COLO668 (cell line): Measurements from ENCODE around the gene ABLIM3.
"Not testable (repeated sequence)": the region's sequence is repeated elsewhere in the genome, so short reads cannot be mapped to it uniquely, and the experiment has no call there.

Experiments
- DNase-seq: peaks from one replicate; lab custom pipeline; 2025; ENCODE audit not compliant: unreplicated experiment; lab: John Stamatoyannopoulos, UW

ABLIM3 gene

GRCh38 chr5:149251546-149251945 lies 110.3 kb downstream of the ABLIM3 start:
- DNase-seq = no peak

DNA sequence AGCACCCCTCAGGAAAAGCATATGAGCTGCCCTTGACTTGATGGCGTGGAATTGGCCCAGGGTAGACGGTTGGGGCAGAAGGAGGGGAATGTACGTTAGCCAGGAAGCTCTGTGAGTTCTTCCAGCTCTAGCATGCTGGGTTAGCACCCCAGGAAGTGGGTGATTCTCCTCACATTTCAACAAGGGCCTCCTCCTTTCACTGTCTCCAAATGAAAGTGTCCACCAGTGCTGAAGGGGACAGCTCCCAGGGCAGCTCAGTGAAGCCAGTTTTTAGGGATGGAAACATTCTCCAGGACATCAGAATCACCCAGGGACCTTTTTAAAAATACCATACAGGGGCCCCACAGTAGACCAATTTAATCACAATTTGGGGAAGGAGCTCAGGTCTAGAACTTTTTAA lies 113.2 kb downstream of the ABLIM3 start:
- no peak for DNase-seq

DNA sequence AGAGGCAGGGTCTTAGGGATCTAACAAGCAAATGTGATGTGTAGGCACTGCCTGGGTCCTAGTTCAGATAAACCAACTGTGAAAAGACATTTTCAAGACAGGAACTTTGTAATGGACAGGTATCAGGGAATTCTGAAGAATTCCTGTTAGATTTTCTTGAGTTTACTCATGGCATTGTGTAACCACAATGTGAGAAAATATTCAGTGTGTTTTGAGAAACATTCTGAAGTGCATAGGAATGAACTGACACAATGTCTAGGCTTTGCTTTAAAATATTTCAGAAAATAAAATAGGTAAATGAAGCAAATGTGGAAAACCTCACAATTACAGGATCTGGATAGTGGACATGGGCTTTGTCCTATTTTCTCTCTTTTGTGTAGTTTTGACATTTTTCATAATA lies 115.2 kb downstream of the ABLIM3 start:
- DNase-seq = no peak

- no peak for DNase-seq
These were observed 115.8 kb downstream of the ABLIM3 start for GRCh38 chr5:149257131-149257530.

DNA sequence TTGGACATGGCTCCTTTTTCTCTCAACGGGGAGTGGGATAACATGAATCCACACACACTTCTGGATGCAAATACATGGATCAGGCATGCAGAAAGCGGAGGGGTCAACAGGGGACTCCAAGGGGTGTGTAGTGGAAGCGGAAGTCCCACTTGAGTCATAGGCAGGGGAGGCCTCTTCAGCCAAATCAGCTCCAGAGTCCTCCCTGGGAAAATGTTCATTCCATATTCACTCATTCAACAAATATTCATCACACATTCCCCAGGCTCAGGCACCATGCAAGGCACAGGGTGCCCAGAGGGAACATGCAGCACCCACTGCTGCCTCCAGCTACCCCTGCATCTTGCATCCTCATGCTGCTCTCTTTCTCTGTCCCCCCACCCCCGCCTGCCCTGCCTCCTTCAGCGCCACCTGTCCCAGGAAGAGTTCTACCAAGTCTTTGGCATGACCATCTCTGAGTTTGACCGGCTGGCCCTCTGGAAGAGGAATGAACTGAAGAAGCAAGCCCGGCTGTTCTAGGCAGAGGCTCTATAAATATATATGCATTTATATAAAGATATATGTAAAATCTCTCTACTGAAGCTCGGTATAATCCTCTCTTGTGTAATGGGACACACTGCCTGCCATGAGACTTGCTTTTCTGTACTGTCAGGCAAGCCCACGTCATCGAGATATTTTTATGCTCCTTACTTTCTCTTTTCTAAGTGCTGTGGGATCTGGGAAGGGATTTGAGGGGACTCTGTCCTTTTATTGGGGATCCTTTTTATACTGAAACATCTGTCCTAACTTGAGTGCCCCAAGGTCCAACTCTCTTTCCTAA lies 116.8 kb downstream of the ABLIM3 start:
- DNase-seq = no peak

DNA sequence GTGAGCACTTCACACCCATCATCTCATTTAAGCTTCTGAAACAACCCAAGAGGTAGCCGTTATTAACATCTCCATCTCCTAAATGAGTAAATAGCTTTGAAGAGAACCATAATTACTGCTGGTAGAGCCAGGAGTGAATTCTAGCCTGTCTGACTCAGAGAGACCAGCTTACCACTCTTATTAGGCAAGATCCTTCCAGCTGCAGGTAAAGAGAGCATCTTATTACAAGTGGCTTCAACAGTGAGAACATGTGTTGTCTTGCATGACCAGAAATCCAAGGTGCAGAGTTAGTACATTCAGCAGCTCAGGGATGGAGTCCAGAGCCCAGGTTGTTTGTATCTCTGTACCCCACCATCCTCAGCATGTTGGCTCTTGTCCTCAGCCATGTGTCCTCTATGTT lies 119.5 kb downstream of the ABLIM3 start:
- DNase-seq = no peak

DNA sequence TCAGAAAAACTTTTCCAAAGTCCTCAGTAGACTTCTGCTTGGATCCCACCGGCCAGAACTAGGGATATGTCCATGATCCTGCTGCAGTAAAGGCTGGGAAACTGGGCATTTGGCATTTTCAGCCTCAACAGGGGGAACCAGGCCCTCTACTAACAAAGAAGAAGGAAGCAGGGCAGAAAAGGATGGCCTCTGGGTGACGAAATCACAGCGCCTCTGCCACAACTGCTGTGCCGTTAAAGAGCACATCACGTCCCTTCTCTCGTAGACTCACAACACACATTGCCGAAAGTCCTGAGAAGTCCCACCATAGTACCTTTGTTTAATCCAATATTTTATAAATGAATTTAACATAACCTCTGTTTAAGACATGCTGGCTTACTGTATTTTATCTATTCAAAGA lies 120.0 kb downstream of the ABLIM3 start:
- no peak for DNase-seq

DNA sequence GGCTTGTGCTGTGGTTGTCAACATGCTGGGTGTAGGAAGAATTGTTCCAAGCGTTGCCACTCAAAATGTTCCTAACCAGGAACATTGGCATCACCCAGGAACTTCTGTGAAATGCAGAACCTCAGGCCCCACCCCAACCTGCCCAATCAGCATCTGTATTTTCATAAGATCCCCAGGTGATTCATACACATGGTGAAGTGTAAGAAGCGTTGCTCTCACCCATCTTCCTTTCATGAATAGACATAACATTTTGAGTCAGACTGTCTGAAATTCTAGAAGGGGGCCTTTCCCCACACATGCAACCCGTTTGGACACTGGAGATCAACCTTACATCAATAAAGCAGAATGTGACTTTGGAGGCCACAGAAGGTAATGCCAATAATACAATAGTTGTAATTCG lies 121.0 kb downstream of the ABLIM3 start:
- no peak for DNase-seq

GRCh38 chr5:149264439-149265067 lies 123.3 kb downstream of the ABLIM3 start:
- DNase-seq = peak; percentile 29

GRCh38 chr5:149265068-149265465 lies 123.8 kb downstream of the ABLIM3 start:
- DNase-seq = no peak

DNA sequence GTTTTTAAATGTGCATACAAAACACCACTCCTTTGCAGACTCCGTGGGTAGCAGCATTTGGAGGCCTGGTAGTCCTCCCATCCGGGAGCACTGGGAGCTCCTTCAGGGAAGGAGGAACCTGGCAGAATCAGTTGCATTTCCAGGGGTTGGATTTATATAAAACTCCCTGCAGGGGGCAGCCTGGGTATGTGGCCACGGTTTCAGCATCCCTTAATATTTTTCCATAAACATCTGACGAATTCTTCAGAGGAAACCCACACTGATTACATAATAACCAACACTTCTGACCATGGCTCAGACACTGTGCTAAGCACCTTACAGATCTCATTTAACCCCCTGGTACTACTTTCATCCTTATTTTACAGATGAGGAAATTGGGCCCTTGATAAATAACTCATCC lies 124.3 kb downstream of the ABLIM3 start:
- peak; percentile 2 for DNase-seq

DNA sequence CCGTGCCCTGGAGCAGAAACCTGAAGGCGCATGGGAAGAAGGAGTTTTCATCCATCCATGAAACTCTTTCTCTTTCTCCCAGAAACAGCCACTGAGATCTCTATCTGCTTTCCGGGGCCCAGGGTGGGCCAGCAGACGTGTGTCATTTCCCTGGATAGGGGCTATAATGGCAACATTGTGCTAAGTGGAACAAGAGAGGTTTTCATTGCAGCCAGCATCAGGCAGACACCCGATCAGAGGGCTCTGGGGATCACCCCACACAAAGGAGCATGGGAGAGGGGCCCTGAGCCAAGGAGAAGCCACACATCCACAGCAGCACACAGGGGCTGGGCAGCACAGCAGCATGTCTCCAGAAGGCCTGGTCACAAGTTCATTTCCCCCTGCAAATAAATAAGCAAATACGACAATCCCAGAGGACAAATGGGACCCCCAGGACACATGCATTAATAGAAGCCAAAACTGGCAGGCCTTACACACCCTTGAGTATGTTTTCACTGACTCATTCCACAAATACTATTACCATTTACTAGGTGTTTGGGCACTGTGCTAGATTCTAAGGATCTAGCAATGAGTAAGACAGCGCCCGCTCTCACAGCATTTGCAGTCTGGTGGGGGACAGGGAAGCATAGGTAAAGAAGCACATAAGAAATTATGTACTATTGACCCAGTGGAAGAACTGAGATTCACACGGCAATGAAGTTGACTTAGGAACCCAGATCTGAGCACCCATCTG lies 126.1 kb downstream of the ABLIM3 start:
- DNase-seq = no peak

DNA sequence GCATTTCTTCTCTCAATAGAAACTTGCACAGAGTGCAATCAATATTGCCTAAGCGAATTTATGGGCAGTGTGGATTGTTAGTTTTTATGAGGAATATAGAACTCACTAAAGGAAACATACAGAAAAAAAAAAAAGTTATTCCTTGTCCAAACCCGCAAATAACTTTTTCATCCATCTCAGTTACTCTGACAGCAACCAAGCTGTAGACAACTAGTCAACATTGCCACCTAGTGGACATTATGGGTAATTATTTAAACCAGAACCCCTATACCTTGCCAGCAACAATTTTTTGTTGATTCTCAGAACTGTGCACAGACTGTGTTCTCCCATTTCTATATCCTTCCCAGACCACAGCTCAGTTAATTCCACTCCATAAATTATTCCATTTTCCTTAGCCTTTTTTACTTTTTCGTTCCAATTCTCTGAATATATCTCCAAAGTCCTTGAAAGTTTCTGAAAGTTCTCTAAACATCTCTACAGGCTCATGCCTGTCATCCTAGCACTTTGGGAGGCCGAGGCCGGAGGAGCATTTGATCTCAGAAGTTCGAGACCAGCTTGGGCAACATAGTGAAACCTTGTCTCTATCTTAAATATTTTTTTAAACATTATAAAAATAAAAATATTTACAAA lies 127.8 kb downstream of the ABLIM3 start:
- DNase-seq = no peak

DNA sequence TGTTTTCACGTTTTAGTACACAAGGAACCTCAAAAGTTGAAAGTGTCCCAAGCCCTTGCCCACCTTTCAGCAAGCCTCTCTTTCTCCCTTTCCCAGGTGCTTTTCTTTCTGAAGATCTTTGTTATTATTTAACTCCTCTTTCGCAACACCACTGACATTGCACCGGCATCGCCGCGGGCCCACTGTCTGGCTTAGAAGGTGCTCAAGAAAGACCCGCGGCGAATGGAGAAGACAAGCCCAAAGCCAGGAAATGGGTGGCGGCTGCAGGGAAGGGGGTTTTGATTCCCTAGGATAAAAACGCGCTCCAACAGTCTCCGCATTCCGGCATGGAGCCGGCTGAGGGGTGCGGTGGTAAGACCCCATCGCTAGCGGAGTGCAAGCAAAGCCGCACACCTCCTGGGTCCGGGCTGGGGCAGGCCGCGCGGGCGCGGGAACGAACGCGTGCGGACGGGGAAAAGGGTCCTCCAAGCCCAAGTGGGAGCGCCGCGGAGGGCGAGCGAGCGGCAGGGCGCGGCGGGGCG lies 130.0 kb downstream of the ABLIM3 start:
- no peak for DNase-seq

DNA sequence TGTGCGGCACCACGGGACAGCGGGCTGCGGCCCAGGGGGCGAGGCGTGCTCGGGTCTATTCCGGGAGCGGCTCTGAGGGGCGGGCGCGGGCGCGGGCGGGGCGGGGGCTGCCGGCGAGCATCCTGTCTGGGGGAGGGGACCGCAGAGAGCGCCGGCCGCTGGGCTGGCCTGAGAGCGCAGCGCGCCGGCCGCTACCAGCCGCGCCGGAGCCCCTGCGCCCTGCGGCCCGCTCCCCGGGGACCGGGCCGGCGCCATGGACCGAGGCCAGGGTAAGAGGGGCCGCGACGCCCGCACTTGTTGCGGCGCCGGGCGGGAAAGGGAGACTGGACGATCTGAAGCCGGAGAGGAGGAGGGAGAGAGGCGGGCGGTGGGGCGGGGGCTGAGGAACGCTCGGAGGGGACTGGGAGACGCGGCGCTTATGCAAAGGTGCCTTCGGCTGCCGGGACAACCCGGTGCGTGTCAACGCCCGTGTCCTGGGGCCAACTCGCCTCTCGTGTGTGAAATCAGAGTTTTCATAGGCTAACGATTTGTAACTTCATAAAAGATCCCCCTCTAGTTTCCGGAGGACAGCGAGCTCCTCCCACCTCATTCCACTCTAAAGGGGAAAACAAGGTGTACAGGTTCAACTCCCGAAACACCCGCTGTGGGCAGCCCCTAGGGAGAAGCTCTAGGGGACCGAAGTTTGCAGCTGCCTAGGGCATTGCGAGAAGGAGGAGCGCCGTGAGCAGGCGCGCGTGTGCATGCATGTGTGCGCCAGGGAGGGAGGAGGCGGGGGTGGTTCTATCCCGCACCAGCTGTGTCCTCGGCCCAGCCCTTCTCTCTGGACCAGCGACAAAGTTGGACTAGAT lies 130.6 kb downstream of the ABLIM3 start, which contains the start of gene AFAP1L1:
TSS of gene AFAP1L1 (plus strand) at position 144 of the 848 bp plus-strand sequence. CDS start at position 254, 110 bp downstream.
- DNase-seq = peak; percentile 26

GRCh38 chr5:149272781-149273180 lies 131.5 kb downstream of the ABLIM3 start:
- DNase-seq = not testable (repeated sequence)

GRCh38 chr5:149273237-149273636 lies 131.9 kb downstream of the ABLIM3 start:
- DNase-seq = no peak

GRCh38 chr5:149273950-149274349 lies 132.7 kb downstream of the ABLIM3 start:
- no peak for DNase-seq

GRCh38 chr5:149274939-149275338 lies 133.6 kb downstream of the ABLIM3 start:
- no peak for DNase-seq

DNA sequence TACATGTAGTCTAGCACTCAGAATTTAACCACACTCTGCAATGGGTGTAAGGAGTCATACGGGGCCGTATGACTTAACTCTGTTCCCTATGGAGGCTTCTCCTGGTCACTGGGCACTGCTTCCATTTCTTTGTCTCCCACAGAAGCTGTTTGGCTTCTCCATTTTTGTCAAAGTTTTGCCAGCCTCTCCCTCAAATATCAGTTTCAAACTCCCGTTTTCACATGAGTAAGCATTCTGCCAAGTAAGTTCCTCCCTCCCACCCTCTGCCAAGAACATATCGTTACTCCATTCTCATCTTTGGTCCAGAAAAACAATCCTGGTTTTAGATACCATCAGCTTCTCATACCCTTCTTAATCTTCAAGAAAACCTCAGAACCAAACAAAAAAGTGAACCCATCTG lies 136.5 kb downstream of the ABLIM3 start:
- DNase-seq = no peak
